DMS 273 (cell line): ENCODE measurements around the gene R3HDM2.
"Not testable (repeated sequence)": the region's sequence is repeated elsewhere in the genome, so short reads cannot be mapped to it uniquely, and the experiment has no call there.

Source experiments
- DNase-seq: peaks from one replicate; lab custom pipeline; 2025; ENCODE audit not compliant: unreplicated experiment; lab: John Stamatoyannopoulos, UW

The R3HDM2 gene

GRCh38 chr12:57276233-57276632 lies 154.6 kb downstream of the R3HDM2 start:
- DNase-seq: not testable (repeated sequence)

GRCh38 chr12:57273516-57273915 lies 157.3 kb downstream of the R3HDM2 start:
- DNase-seq: no peak

- peak; percentile 58 for DNase-seq
Measured at GRCh38 chr12:57272337-57273151, 158.3 kb downstream of the R3HDM2 start.

- DNase-seq: peak; percentile 10
Measured at GRCh38 chr12:57270966-57271470, 159.8 kb downstream of the R3HDM2 start.

- no peak for DNase-seq
Measured at GRCh38 chr12:57268264-57268663, 162.6 kb downstream of the R3HDM2 start.

- DNase-seq: no peak
Measured at GRCh38 chr12:57266681-57267080, 164.2 kb downstream of the R3HDM2 start.

GRCh38 chr12:57263096-57263495 lies 167.7 kb downstream of the R3HDM2 start:
- no peak for DNase-seq

- DNase-seq: no peak
Measured at GRCh38 chr12:57262126-57262822, 168.6 kb downstream of the R3HDM2 start.

- no peak for DNase-seq
Measured at GRCh38 chr12:57261428-57261865, 169.4 kb downstream of the R3HDM2 start.

- no peak for DNase-seq
Measured at GRCh38 chr12:57260366-57260765, 170.5 kb downstream of the R3HDM2 start.

GRCh38 chr12:57258977-57259970 lies 171.6 kb downstream of the R3HDM2 start:
- no peak for DNase-seq

GRCh38 chr12:57255916-57256315 lies 174.9 kb downstream of the R3HDM2 start:
- DNase-seq: no peak

GRCh38 chr12:57254506-57255280 lies 176.2 kb downstream of the R3HDM2 start:
- no peak for DNase-seq

- DNase-seq: no peak
Measured at GRCh38 chr12:57250956-57251355, 179.9 kb downstream of the R3HDM2 start, which contains the start of gene STAC3. STAC3 (minus strand) TSS chr12:57251187; CDS start chr12:57249636, 1,551 bp downstream.

- DNase-seq: no peak
Measured at GRCh38 chr12:57250541-57250940, 180.3 kb downstream of the R3HDM2 start.

- no peak for DNase-seq
Measured at GRCh38 chr12:57248934-57249742, 181.7 kb downstream of the R3HDM2 start.

- no peak for DNase-seq
Measured at GRCh38 chr12:57247041-57247440, 183.8 kb downstream of the R3HDM2 start.

GRCh38 chr12:57244312-57244696 lies 186.5 kb downstream of the R3HDM2 start:
- no peak for DNase-seq
